Karpas-422 (cell line): ENCODE results near the gene SLC12A7. TPM values are rescaled to one million over a fixed set of nuclear protein-coding genes. Genes with fewer than 3 reads are reported as not detected.

Experiments
- small RNA-seq: library from RNA; depleted of rRNA; stranded (forward); fragments of <200 nt; gene quantifications from one replicate; pipeline ENCODE3, GENCODE V24; 2014
- total RNA-seq: library from RNA; depleted of rRNA; stranded (reverse); fragments of >200 nt; shearing (Covaris generic); gene quantifications from 2 replicates; pipeline ENCODE4 v1.2.3, GENCODE V29; 2014; ENCODE audit warnings: low replicate concordance; rRNA removed

SLC12A7 gene
- total RNA-seq, 1 experiment from 2014 or later, result not detected

Small RNAs within 50 kb of the gene (small RNA-seq; reads per million reads assigned to genes)
- gene MIR4635, result not detected

Other genes with a start within 250 kb of the SLC12A7 start
- 25.7 and 42.0 TPM in 2 replicates for gene BRD9, start 219.3 kb downstream of the SLC12A7 start, total RNA-seq
- 16.3 and 18.8 TPM in 2 replicates for gene TRIP13, start 219.2 kb downstream of the SLC12A7 start, total RNA-seq
- gene NKD2, start 103.3 kb downstream of the SLC12A7 start, total RNA-seq, result not detected in 2 replicates
- not detected in 2 replicates for gene SLC6A19, start 89.5 kb upstream of the SLC12A7 start, total RNA-seq
- not detected in 2 replicates for gene SLC6A18, start 113.3 kb upstream of the SLC12A7 start, total RNA-seq
- gene TERT, start 183.0 kb upstream of the SLC12A7 start, total RNA-seq, result 2.2 and 3.3 TPM in 2 replicates
- 141 and 164 TPM in 2 replicates for gene CLPTM1L, start 233.0 kb upstream of the SLC12A7 start, total RNA-seq